H9 (cell line): ENCODE data around the gene DSCAM. TPM values are rescaled to one million over a fixed set of nuclear protein-coding genes. Genes with fewer than 3 reads are reported as not detected.

Experiments
- DNase-seq: peaks from one replicate; pipeline ENCODE4 v3.0.0-alpha.2; 2017
- H2AFZ ChIP-seq: one replicate; pipeline ENCODE4 v1.6.1; 2013; ENCODE audit warnings: mild to moderate bottlenecking, low read length, control low read depth, moderate library complexity
- H2AK5ac ChIP-seq: 2 replicates; pipeline ENCODE4 v1.6.1; 2013; ENCODE audit warnings: low read length, control low read depth, mixed read lengths; ENCODE audit not compliant: insufficient read length
- H2BK120ac ChIP-seq: one replicate; pipeline ENCODE4 v1.6.1; 2013; ENCODE audit warnings: low read depth, mild to moderate bottlenecking, low read length, control low read depth, inconsistent platforms; ENCODE audit not compliant: poor library complexity, severe bottlenecking
- H2BK12ac ChIP-seq: 2 replicates; pipeline ENCODE4 v1.6.1; 2013; ENCODE audit warnings: low read length, control low read depth, mixed read lengths, low read depth; ENCODE audit not compliant: insufficient read length
- H2BK15ac ChIP-seq: 2 replicates; pipeline ENCODE4 v1.6.1; 2013; ENCODE audit warnings: low read depth, low read length, control low read depth
- H2BK20ac ChIP-seq: one replicate; pipeline ENCODE4 v1.6.1; 2013; ENCODE audit warnings: low read depth, mild to moderate bottlenecking, low read length, control low read depth, inconsistent platforms; ENCODE audit not compliant: poor library complexity, severe bottlenecking
- H2BK5ac ChIP-seq: 2 replicates; pipeline ENCODE4 v1.6.1; 2013; ENCODE audit warnings: low read length, control low read depth, mixed read lengths; ENCODE audit not compliant: insufficient read length
- H3K14ac ChIP-seq: 2 replicates; pipeline ENCODE4 v1.6.1; 2013; ENCODE audit warnings: low read length, control low read depth; ENCODE audit not compliant: insufficient read depth
- H3K18ac ChIP-seq: 2 replicates; pipeline ENCODE4 v1.6.1; 2013; ENCODE audit warnings: low read depth, mild to moderate bottlenecking, mixed read lengths, low read length, control low read depth; ENCODE audit not compliant: insufficient read length
- H3K23ac ChIP-seq: 2 replicates; pipeline ENCODE4 v1.6.1; 2013; ENCODE audit warnings: low read length, control low read depth, mixed read lengths, low read depth; ENCODE audit not compliant: insufficient read length
- H3K23me2 ChIP-seq: 2 replicates; pipeline ENCODE4 v1.6.1; 2013; ENCODE audit warnings: low read depth, mild to moderate bottlenecking, mixed read lengths, low read length, control low read depth; ENCODE audit not compliant: insufficient read length, poor library complexity, severe bottlenecking
- H3K27ac ChIP-seq: 2 replicates; pipeline ENCODE4 v1.5.1; 2013; ENCODE audit warnings: low read length, control low read depth, mixed read lengths, low read depth; ENCODE audit not compliant: insufficient read length
- H3K27me3 ChIP-seq: 2 replicates; pipeline ENCODE4 v1.6.1; 2013; ENCODE audit warnings: low read length, control low read depth, inconsistent platforms; ENCODE audit not compliant: insufficient read depth
- H3K4ac ChIP-seq: 2 replicates; pipeline ENCODE4 v1.6.1; 2013; ENCODE audit warnings: low read depth, mild to moderate bottlenecking, control low read depth, inconsistent platforms, low read length, moderate library complexity
- H3K4me1 ChIP-seq: 2 replicates; pipeline ENCODE4 v1.6.1; 2013; ENCODE audit warnings: low read length, control low read depth, inconsistent platforms; ENCODE audit not compliant: insufficient read depth
- H3K4me2 ChIP-seq: 2 replicates; pipeline ENCODE4 v1.6.1; 2013; ENCODE audit warnings: low read length, control low read depth, mixed read lengths; ENCODE audit not compliant: insufficient read length, insufficient read depth
- H3K56ac ChIP-seq: 2 replicates; pipeline ENCODE4 v1.6.1; 2013; ENCODE audit warnings: low read depth, mild to moderate bottlenecking, mixed read lengths, low read length, control low read depth; ENCODE audit not compliant: insufficient read length
- H3K79me1 ChIP-seq: 2 replicates; pipeline ENCODE4 v1.6.1; 2013; ENCODE audit warnings: low read depth, mild to moderate bottlenecking, moderate library complexity, low read length, control low read depth, inconsistent platforms; ENCODE audit not compliant: insufficient read depth, poor library complexity, severe bottlenecking
- H3K79me2 ChIP-seq: 2 replicates; pipeline ENCODE4 v1.6.1; 2013; ENCODE audit warnings: low read length, control low read depth, inconsistent platforms; ENCODE audit not compliant: insufficient read depth
- H3K9ac ChIP-seq: 2 replicates; pipeline ENCODE4 v1.6.1; 2013; ENCODE audit warnings: low read length, control low read depth, mixed read lengths; ENCODE audit not compliant: insufficient read length; ENCODE audit errors: extremely low read depth
- H3K9me3 ChIP-seq: one replicate; pipeline ENCODE4 v1.6.1; 2013; ENCODE audit warnings: low read depth, low read length, inconsistent platforms; ENCODE audit not compliant: control insufficient read depth
- H3T11ph ChIP-seq: one replicate; pipeline ENCODE4 v1.6.1; 2013; ENCODE audit warnings: mild to moderate bottlenecking, low read length, control low read depth, inconsistent platforms
- H4K20me1 ChIP-seq: one replicate; pipeline ENCODE4 v1.6.1; 2013; ENCODE audit not compliant: control insufficient read depth, insufficient read length, insufficient read depth
- H4K5ac ChIP-seq: 2 replicates; pipeline ENCODE4 v1.6.1; 2013; ENCODE audit warnings: low read depth, mild to moderate bottlenecking, mixed read lengths, low read length, control low read depth; ENCODE audit not compliant: insufficient read length
- H4K8ac ChIP-seq: replicated peaks from 2 replicates; pipeline ENCODE4 v1.6.1; 2013; ENCODE audit warnings: low read length, control low read depth, mixed read lengths, low read depth; ENCODE audit not compliant: insufficient read length
- H4K91ac ChIP-seq: 2 replicates; pipeline ENCODE4 v1.6.1; 2013; ENCODE audit warnings: low read depth, mild to moderate bottlenecking, moderate library complexity, mixed read lengths, low read length, control low read depth; ENCODE audit not compliant: insufficient read length
- H3K27ac Mint-ChIP-seq, 3 experiments: 2 replicates in 2 of 3; 3 replicates in 1 of 3; pipeline ENCODE4 v1.8.0; 2020 to 2021; ENCODE audit warnings: mixed read lengths in 3 of 3, mild to moderate bottlenecking in 1 of 3, moderate library complexity in 1 of 3
- H3K27me3 Mint-ChIP-seq: 2 replicates; pipeline ENCODE4 v1.8.0; 2021; ENCODE audit warnings: low read depth, mild to moderate bottlenecking, moderate library complexity, mixed read lengths
- H3K36me3 Mint-ChIP-seq, 3 experiments: 2 replicates in 2 of 3; 3 replicates in 1 of 3; pipeline ENCODE4 v1.8.0; 2020 to 2021; ENCODE audit warnings: low read depth in 3 of 3, mixed read lengths in 3 of 3; ENCODE audit not compliant: insufficient read depth in 1 of 3
- H3K4me1 Mint-ChIP-seq, 2 experiments: 2 replicates each; pipeline ENCODE4 v1.8.0; 2020; ENCODE audit warnings: mixed read lengths in 2 of 2
- H3K4me3 Mint-ChIP-seq, 2 experiments: 2 replicates in 1 of 2; 3 replicates in 1 of 2; pipeline ENCODE4 v1.8.0; 2020 to 2021; ENCODE audit warnings: mild to moderate bottlenecking in 2 of 2, mixed read lengths in 2 of 2, moderate library complexity in 1 of 2
- H3K9me3 Mint-ChIP-seq, 2 experiments: 2 replicates in 1 of 2; 3 replicates in 1 of 2; pipeline ENCODE4 v1.8.0; 2020; ENCODE audit warnings: mild to moderate bottlenecking in 2 of 2, mixed read lengths in 2 of 2, moderate library complexity in 1 of 2
- WGBS: extraction: QIAGEN DNeasy Blood & Tissue Kit; methylation state at CpG from one replicate; pipeline ENCODE4 v1.1.7; 2013; ENCODE audit warnings: missing lambda C conversion rate, low lambda C conversion rate, mixed read lengths; ENCODE audit not compliant: insufficient read length; ENCODE audit errors: extremely low coverage; 5-methylcytosine and 5-hydroxymethylcytosine counted together
- total RNA-seq: library from RNA; stranded (reverse); gene quantifications from 2 replicates; pipeline ENCODE4 v1.2.1, GENCODE V29; 2021
- TF ChIP-seq, protein P1 (sequence below): fragments of 200-600 bp; sonication (generic); conservative IDR thresholded peaks from 3 replicates; pipeline ENCODE4 v1.8.0; 2021; ENCODE audit warnings: antibody characterized with exemption, mild to moderate bottlenecking

DSCAM gene
- total RNA-seq, 1 experiment from 2014 or later, result 0.17 TPM

DNA sequence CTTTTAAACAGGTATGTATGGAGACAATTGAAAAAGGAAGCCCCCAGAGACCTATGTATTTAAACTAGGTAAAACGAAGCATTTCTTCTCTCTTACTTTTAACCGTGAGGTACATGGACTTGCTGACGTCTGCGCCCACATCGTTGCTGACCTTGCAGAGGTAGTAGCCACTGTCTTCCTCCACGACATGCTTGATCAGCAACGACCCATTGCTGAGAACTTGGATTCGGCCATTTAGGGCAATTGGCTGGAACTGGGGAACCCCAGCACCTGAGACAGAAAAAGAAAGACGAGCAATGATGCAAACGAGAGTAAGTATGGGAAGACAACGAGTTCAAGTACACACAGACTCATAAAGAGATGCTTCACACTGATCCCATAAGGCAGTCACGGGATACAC lies 571.0 kb downstream of the DSCAM start:
- Histone ChIP-seq H4K8ac (no peak overlapping the region), H3K23ac (no peak overlapping the region), H3K9ac (no peak overlapping the region), H3K23me2 (no peaks in the 10 kb centered on the region), H4K91ac (no peak overlapping the region), H2BK15ac (no peak overlapping the region), H3K9me3 (no peaks in the 10 kb centered on the region), H3K4ac (no peak overlapping the region), H2BK120ac (no peak overlapping the region), H2AK5ac (no peak overlapping the region), H3K4me2 (no peak overlapping the region), H3K79me2 (no peaks in the 10 kb centered on the region), H2BK20ac (no peak overlapping the region), H2BK5ac (no peak overlapping the region), H3K56ac (no peak overlapping the region), H3K79me1 (no peaks in the 10 kb centered on the region), H3K4me1 (peaks cover 3% of the 10 kb centered on the region; the same call in 1 of the 2 replicates), H4K5ac (no peak overlapping the region), H3K14ac (no peak overlapping the region), H2BK12ac (no peak overlapping the region), H4K20me1 (no peaks in the 10 kb centered on the region), H3K27ac (no peak overlapping the region), H3K18ac (peak overlapping the region; percentile 42), H2AFZ (no peak overlapping the region), H3T11ph (no peak overlapping the region), H3K27me3 (no peaks in the 10 kb centered on the region)
- H3K27me3 Mint-ChIP-seq, result no peaks in the 10 kb centered on the region; the same call in 1 of the 2 replicates
- H3K36me3 Mint-ChIP-seq, result peaks cover 0 to 1% (median 0%) of the 10 kb centered on the region in 3 experiments; a peak in 1 of 7 replicates
- no CpG with 5 or more reads among the region's 12 CpGs for WGBS
- peaks cover 0 to 6% of the 10 kb centered on the region in 2 experiments; a peak in 3 of 5 replicates for H3K9me3 Mint-ChIP-seq
- DNase-seq, result no peak
- H3K4me3 Mint-ChIP-seq, result no peak overlapping the region
- peaks cover 18 to 20% of the 10 kb centered on the region in 2 experiments for H3K4me1 Mint-ChIP-seq
- peak overlapping the region in 1 of 3 experiments; percentile 31; a peak in 1 of 7 replicates for H3K27ac Mint-ChIP-seq
- TF ChIP-seq, protein P1, sequence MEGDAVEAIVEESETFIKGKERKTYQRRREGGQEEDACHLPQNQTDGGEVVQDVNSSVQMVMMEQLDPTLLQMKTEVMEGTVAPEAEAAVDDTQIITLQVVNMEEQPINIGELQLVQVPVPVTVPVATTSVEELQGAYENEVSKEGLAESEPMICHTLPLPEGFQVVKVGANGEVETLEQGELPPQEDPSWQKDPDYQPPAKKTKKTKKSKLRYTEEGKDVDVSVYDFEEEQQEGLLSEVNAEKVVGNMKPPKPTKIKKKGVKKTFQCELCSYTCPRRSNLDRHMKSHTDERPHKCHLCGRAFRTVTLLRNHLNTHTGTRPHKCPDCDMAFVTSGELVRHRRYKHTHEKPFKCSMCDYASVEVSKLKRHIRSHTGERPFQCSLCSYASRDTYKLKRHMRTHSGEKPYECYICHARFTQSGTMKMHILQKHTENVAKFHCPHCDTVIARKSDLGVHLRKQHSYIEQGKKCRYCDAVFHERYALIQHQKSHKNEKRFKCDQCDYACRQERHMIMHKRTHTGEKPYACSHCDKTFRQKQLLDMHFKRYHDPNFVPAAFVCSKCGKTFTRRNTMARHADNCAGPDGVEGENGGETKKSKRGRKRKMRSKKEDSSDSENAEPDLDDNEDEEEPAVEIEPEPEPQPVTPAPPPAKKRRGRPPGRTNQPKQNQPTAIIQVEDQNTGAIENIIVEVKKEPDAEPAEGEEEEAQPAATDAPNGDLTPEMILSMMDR, result no peak
